HG03378 (cell line): ENCODE measurements around the gene MRPS6.

ENCODE experiments used
- ATAC-seq: cut with Tn5 transposase; IDR thresholded peaks from one replicate; pipeline ENCODE4 v1.9.1; 2021; ENCODE audit warnings: mild to moderate bottlenecking, moderate library complexity; ENCODE audit not compliant: unreplicated experiment

The MRPS6 gene

GRCh38 chr21:34130716-34130985 is 57.3 kb downstream of the MRPS6 start:
- no peak for ATAC-seq

GRCh38 chr21:34131586-34131985 is 58.2 kb downstream of the MRPS6 start:
- no peak for ATAC-seq

- ATAC-seq, result no peak
These were observed 58.8 kb downstream of the MRPS6 start for GRCh38 chr21:34132202-34132601.

- no peak for ATAC-seq
These were observed 59.5 kb downstream of the MRPS6 start for GRCh38 chr21:34132926-34133325.

GRCh38 chr21:34133392-34133791 is 60.0 kb downstream of the MRPS6 start:
- no peak for ATAC-seq

GRCh38 chr21:34133802-34134201 is 60.4 kb downstream of the MRPS6 start:
- ATAC-seq, result no peak

GRCh38 chr21:34135330-34135729 is 62.0 kb downstream of the MRPS6 start:
- ATAC-seq, result no peak

- no peak for ATAC-seq
These were observed 68.0 kb downstream of the MRPS6 start for GRCh38 chr21:34141373-34141772.

GRCh38 chr21:34143685-34144182 is 70.4 kb downstream of the MRPS6 start:
- ATAC-seq, result no peak

GRCh38 chr21:34144224-34144623 is 70.8 kb downstream of the MRPS6 start:
- ATAC-seq, result no peak

- no peak for ATAC-seq
These were observed 74.5 kb downstream of the MRPS6 start for GRCh38 chr21:34147792-34148418.

- no peak for ATAC-seq
These were observed 75.0 kb downstream of the MRPS6 start for GRCh38 chr21:34148419-34148804.

- no peak for ATAC-seq
These were observed 75.6 kb downstream of the MRPS6 start for GRCh38 chr21:34148826-34149558.

- ATAC-seq, result no peak
These were observed 79.1 kb downstream of the MRPS6 start for GRCh38 chr21:34152500-34152899.

- no peak for ATAC-seq
These were observed 81.5 kb downstream of the MRPS6 start for GRCh38 chr21:34154878-34155277.

- no peak for ATAC-seq
These were observed 83.6 kb downstream of the MRPS6 start for GRCh38 chr21:34156957-34157356.

- no peak for ATAC-seq
These were observed 84.1 kb downstream of the MRPS6 start for GRCh38 chr21:34157521-34157920.

GRCh38 chr21:34158866-34159835 is 85.8 kb downstream of the MRPS6 start:
- no peak for ATAC-seq

GRCh38 chr21:34166468-34166867 is 93.1 kb downstream of the MRPS6 start:
- ATAC-seq, result no peak

GRCh38 chr21:34170886-34171285 is 97.5 kb downstream of the MRPS6 start:
- ATAC-seq, result no peak

- no peak for ATAC-seq
These were observed 101.1 kb downstream of the MRPS6 start for GRCh38 chr21:34174470-34174869.

GRCh38 chr21:34176448-34176847 is 103.1 kb downstream of the MRPS6 start:
- no peak for ATAC-seq
